ENCODE results near the gene OR2L8.

GRCh38 chr1:247936415-247936814 lies 12.2 kb upstream of the OR2L8 start:
- no peak for TF ChIP-seq CTCF (IDR thresholded peaks at IDR 0.05)
- no peak for TF ChIP-seq POLR2A (IDR thresholded peaks at IDR 0.05)
